ENCODE measurements around the gene NHSL2.
"Not testable (repeated sequence)": the region's sequence is repeated elsewhere in the genome, so short reads cannot be mapped to it uniquely, and the experiment has no call there.

Gene NHSL2

GRCh38 chrX:71910643-71910985, at the start of gene NHSL2:
Gene NHSL2 (plus strand): TSS chrX:71910845.
- no peak within 1 kb of the TSS for H3K9ac ChIP-seq (ENCODE audit: low read length)
- H3K4me3 ChIP-seq (ENCODE audit: low read length) = no peak within 1 kb of the TSS
- H3K4me1 ChIP-seq (ENCODE audit: low read length) = no peaks in the 10 kb centered on the region
- H3K79me2 ChIP-seq (ENCODE audit: low read length) = no peaks in the 10 kb centered on the region
- no peak within 1 kb of the TSS for H3K27ac ChIP-seq (ENCODE audit: low read length)
- H3K27me3 ChIP-seq (ENCODE audit: low read depth, low read length) = no peaks in the 10 kb centered on the region; the same call in 1 of the 2 replicates
- no peaks in the 10 kb centered on the region for H3K9me3 ChIP-seq (ENCODE audit: insufficient read depth, low read length)
- H4K20me1 ChIP-seq (ENCODE audit: insufficient read depth, low read length) = no peaks in the 10 kb centered on the region
- H3K36me3 ChIP-seq (replicated peaks; ENCODE audit: low read depth, low read length) = no peaks in the 10 kb centered on the region
- TF ChIP-seq CTCF (IDR thresholded peaks at IDR 0.05; ENCODE audit: low read depth, low read length) (no peak), EZH2phosphoT487 (IDR thresholded peaks at IDR 0.05; ENCODE audit: low read depth) (no peak)
- H2AFZ ChIP-seq (ENCODE audit: low read depth, low read length) = no peak within 1 kb of the TSS
- H3K4me2 ChIP-seq (ENCODE audit: low read length) = no peak within 1 kb of the TSS

- Histone ChIP-seq H3K9ac (ENCODE audit: low read length) (no peak overlapping the region), H3K4me1 (ENCODE audit: low read length) (peaks cover 42% of the 10 kb centered on the region), H3K27me3 (ENCODE audit: low read depth, low read length) (no peaks in the 10 kb centered on the region), H3K4me2 (ENCODE audit: low read length) (no peak overlapping the region), H2AFZ (ENCODE audit: low read depth, low read length) (no peak overlapping the region), H3K79me2 (ENCODE audit: low read length) (no peaks in the 10 kb centered on the region), H3K36me3 (replicated peaks; ENCODE audit: low read depth, low read length) (peaks cover 5% of the 10 kb centered on the region), H3K4me3 (ENCODE audit: low read length) (no peak overlapping the region), H3K9me3 (ENCODE audit: insufficient read depth, low read length) (no peaks in the 10 kb centered on the region; the same call in 1 of the 2 replicates), H3K27ac (ENCODE audit: low read length) (peak overlapping the region; percentile 88; the same call in 1 of the 2 replicates), H4K20me1 (ENCODE audit: insufficient read depth, low read length) (no peaks in the 10 kb centered on the region)
- TF ChIP-seq CTCF (IDR thresholded peaks at IDR 0.05; ENCODE audit: low read depth, low read length) (no peak), EZH2phosphoT487 (IDR thresholded peaks at IDR 0.05; ENCODE audit: low read depth) (no peak)
Observed at GRCh38 chrX:71867680-71868079, 43.0 kb upstream of the NHSL2 start.

- H3K9me3 ChIP-seq (ENCODE audit: insufficient read depth, low read length); H4K20me1 ChIP-seq (ENCODE audit: insufficient read depth, low read length); H3K36me3 ChIP-seq (replicated peaks; ENCODE audit: low read depth, low read length); H3K27me3 ChIP-seq (ENCODE audit: low read depth, low read length); H2AFZ ChIP-seq (ENCODE audit: low read depth, low read length); H3K79me2 ChIP-seq (ENCODE audit: low read length): not testable (repeated sequence)
- Histone ChIP-seq H3K27ac (ENCODE audit: low read length) (peak overlapping the region; percentile 88), H3K4me1 (ENCODE audit: low read length) (peaks cover 42% of the 10 kb centered on the region), H3K4me2 (ENCODE audit: low read length) (peak overlapping the region; percentile 64), H3K4me3 (ENCODE audit: low read length) (peak overlapping the region; percentile 43), H3K9ac (ENCODE audit: low read length) (peak overlapping the region; percentile 74; the same call in 1 of the 2 replicates)
Observed at GRCh38 chrX:71869566-71869965, 41.1 kb upstream of the NHSL2 start.

- Histone ChIP-seq H3K9ac (ENCODE audit: low read length) (peak overlapping the region; percentile 74), H2AFZ (ENCODE audit: low read depth, low read length) (no peak overlapping the region), H3K79me2 (ENCODE audit: low read length) (no peaks in the 10 kb centered on the region), H3K4me2 (ENCODE audit: low read length) (peak overlapping the region; percentile 64), H3K4me3 (ENCODE audit: low read length) (peak overlapping the region; percentile 36), H4K20me1 (ENCODE audit: insufficient read depth, low read length) (no peaks in the 10 kb centered on the region), H3K4me1 (ENCODE audit: low read length) (peaks cover 42% of the 10 kb centered on the region), H3K27me3 (ENCODE audit: low read depth, low read length) (no peaks in the 10 kb centered on the region), H3K9me3 (ENCODE audit: insufficient read depth, low read length) (no peaks in the 10 kb centered on the region), H3K36me3 (replicated peaks; ENCODE audit: low read depth, low read length) (no peaks in the 10 kb centered on the region), H3K27ac (ENCODE audit: low read length) (peak overlapping the region; percentile 88)
- TF ChIP-seq CTCF (IDR thresholded peaks at IDR 0.05; ENCODE audit: low read depth, low read length) (peak; percentile 61), EZH2phosphoT487 (IDR thresholded peaks at IDR 0.05; ENCODE audit: low read depth) (no peak)
Observed at GRCh38 chrX:71870208-71871098, 40.2 kb upstream of the NHSL2 start.
